NCI-H187 treated with DMSO at 0.1 percent for 48 hours (cell line): ENCODE measurements around the gene RFC2.
"Not testable (repeated sequence)": the region's sequence is repeated elsewhere in the genome, so short reads cannot be mapped to it uniquely, and the experiment has no call there.

Experiments
- DNase-seq: peaks from one replicate; lab custom pipeline; 2025; lab: John Stamatoyannopoulos, UW

Gene RFC2

DNA sequence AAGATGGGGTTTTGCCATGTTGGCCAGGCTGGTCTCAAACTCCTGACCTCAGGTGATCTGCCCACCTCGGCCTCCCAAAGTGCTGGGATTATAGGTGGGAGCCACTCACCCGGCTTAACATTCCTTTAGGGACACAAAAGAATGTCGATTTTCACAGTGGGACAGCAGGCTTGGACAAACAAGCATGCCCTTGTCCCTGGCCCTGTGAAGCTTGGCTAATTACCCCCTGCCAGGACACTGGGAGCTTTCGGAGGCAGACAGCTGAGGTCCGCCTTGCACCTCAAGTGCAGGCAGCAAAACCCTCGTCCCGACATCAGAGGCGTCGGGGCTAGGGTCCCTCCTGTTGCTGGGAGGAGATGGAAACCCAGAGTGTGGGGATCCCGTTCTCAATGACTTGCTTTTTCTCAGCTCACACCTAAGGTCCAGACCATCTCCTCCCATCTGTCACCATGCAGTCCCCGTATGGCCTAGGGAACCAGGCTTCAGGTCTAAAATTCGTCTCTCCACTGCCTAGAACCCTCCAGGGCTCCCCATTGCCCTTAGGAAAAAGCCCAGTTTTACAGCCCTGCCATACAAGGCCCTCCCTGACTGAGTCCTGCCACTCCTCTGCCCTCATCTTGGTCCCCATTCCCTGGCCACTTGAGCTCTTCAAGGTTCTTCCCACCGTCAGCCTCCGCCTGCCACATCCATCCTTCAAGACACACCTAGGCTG lies 28.7 kb upstream of the RFC2 start:
- no peak for DNase-seq

GRCh38 chr7:74280985-74281384 lies 26.8 kb upstream of the RFC2 start:
- DNase-seq, result no peak

GRCh38 chr7:74277636-74278035 lies 23.4 kb upstream of the RFC2 start:
- DNase-seq, result no peak

- no peak for DNase-seq
Measured at GRCh38 chr7:74275401-74275881, 21.2 kb upstream of the RFC2 start.

DNA sequence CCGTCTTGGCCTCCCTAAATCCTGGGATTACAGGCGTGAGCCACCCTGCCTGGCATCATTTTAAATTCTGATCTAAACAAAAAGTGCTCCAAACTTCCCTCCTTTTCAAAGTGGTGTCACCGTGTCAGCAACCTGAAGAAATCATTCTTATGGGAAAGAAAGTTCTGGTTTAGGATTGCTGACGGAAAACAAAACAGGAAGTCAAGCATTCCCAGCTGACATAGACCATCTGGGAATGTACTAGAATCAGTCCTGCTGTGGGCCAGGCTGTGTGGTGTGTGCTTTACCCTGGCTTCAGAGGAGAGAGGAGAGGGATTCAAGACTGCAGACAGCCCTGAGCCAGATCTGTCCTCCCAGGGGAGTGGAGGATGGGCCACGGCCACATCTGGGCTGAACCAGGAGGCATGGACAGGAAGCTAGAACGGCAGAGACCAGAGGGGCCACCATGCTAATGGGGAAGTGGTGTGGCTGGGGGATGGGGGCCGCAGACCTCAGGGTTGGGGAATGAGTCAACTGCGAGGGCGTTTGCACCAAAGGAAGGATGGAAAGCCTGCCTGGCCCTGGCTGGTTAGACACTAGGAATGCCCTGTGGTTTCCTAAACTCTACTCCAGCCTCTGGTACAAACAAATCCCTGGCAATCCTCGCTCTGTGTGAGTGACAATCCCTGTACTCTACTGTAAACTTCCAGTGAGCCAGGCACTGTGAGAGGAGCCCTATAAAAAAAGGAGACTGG lies 18.3 kb upstream of the RFC2 start:
- no peak for DNase-seq

DNA sequence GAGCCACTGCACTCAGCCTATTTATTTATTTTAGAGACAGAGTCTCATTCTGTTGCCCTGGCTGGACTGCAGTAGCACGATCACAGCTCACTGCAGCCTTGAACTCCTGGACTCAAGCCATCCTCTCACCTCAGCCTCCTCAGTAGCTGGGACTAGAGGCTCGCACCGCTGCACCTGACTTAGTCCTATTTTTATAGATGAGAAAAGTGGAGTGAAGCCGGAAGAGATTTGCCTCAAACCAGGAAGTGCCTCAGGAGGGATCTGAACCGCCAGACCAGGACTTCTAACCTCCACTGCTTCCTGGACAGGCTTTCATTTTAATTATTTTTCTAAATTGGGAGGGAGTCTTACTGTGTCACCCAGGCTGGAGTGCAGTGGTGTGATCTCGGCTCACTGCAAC lies 17.5 kb upstream of the RFC2 start:
- DNase-seq, result no peak

DNA sequence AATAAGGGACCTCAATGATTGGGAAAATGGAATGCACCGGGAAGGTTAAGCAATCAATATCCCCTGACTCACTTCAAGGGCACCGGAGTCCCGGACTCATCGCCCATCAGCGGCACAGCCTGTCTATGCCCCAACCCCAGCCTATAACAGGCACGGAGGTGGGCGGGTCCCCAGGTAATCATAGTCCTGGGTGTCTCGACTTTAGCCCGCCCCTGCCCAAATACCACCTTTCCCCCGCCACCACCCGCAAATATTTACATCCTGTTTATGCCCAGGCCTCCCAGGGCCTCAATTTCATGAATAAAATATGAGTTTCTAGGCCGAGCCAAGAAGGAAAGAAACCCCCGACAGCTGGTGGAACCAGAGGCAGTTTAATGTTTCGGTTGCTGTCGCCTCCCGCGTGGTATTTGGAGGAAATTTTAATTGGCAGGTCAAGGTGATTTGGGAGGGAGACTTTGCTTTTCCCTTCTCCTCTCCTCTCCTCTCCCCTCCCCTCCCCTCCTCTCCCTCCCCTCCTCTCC lies 15.6 kb upstream of the RFC2 start:
- no peak for DNase-seq

GRCh38 chr7:74267756-74268565 lies 13.8 kb upstream of the RFC2 start:
- no peak for DNase-seq

GRCh38 chr7:74266191-74266963 lies 12.2 kb upstream of the RFC2 start:
- DNase-seq, result no peak

GRCh38 chr7:74263399-74264120 lies 9.4 kb upstream of the RFC2 start:
- DNase-seq, result no peak

DNA sequence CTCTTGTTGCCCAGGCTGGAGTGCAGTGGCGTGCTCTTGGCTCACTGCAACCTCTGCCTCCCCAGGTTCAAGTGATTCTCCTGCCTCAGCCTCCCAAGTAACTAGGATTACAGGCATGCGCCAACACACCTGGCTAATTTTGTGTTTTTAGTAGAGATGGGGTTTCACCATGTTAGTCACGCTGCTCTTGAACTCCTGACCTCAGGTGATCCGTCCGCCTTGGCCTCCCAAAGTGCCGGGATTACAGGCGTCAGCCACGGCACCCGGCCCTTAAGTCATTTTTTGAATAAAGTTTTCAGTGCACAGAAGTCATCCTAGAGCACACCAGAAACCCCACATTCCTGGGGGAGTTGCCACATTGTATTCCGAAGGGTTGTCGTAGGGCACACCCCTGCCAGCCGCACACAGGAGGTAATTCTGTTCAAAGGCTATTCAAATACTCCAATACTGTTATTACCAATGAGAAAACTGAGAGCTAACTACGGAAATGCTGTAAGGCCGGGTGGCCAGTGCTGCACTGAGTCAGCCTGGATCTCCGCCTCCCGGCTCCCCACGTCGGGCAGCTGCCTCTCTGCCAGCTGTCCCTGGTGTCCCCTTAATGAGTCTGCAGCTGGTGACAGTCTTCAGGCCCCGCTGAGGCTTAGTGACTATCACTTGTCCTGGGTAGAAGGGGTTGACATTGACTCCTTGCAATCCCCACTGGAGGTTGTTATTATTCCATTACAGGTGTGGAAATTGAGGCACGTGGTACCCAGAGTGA lies 8.6 kb upstream of the RFC2 start:
- DNase-seq, result no peak

DNA sequence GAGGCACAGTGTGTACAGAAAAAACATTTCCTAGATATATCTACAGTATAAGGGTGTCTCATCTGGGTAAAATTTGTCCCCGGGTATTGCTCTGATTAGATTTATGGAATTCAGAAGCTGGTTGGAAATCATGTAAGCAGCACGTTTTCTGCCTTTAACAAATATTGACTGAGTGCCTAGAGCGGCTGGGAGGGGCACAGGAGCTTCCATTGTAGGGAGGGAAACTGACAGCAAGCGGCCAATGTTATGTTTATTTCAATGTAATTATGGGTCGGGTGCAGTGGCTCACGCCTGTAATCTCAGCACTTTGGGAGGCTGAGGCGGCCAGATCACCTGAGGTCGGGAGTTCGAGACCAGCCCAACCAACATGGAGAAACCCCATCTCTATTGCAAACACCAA lies 4.4 kb upstream of the RFC2 start:
- no peak for DNase-seq

GRCh38 chr7:74256491-74257408 lies 2.6 kb upstream of the RFC2 start:
- DNase-seq, result no peak

GRCh38 chr7:74255461-74255860 lies 1.3 kb upstream of the RFC2 start:
- DNase-seq, result not testable (repeated sequence)

DNA sequence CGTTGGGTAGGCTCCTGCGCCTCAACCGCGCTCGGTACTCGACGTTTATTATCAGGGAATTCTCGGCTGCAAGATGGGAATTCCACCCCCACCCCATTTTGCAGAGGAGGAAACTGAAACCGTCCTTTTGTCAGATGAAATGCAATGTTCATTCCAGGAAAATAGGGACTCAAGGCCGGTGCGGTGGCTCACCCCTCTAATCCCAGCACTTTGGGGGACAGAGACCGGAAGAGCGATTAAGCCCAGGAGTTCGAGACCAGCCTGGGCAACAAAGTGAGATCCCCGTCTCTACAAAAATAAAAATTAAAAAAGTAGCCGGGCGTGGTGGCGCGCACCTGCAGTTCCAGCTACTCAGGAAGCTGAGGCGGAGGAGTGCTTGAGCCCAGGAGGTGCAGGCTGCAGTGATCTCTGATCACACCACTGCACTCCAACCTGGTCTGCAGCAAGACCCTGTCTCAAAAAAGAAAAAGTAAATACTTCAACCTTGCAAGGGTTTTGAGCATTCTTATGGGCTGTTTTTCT lies 720 bp upstream of the RFC2 start:
- DNase-seq, result no peak

- no peak for DNase-seq
Measured at GRCh38 chr7:74253835-74254128, 417 bp downstream of the RFC2 start.

- DNase-seq, result no peak
Measured at GRCh38 chr7:74253331-74253730, 868 bp downstream of the RFC2 start.

- DNase-seq, result no peak
Measured at GRCh38 chr7:74252893-74253292, 1.3 kb downstream of the RFC2 start.

DNA sequence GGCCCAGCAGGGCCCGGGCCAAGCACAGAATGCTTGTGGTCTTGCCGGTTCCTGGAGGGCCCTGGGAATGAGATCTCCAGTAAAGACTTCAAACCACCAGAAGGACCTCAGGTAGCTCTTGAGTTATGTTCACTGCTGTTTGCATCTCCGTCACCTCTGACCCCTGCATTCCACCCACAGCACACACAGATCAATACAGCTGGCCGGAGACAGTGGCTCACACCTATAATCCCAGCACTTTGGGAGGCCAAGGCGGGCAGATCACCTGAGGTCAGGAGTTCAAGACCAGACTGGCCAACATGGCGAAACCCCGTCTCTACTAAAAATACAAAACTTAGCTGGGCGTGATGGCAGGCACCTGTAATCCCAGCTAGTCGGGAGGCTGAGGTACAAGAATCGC lies 5.1 kb downstream of the RFC2 start:
- not testable (repeated sequence) for DNase-seq
